Right atrium auricular region (tissue), 2 donors: ENCODE results near the gene CD2AP. TPM values are rescaled to one million over a fixed set of nuclear protein-coding genes. Genes with fewer than 3 reads are reported as not detected.

Source experiments
- DNase-seq: peaks from one replicate; pipeline ENCODE4 v3.0.0-alpha.2; 2019; ENCODE audit warnings: low spot score
- H3K27ac ChIP-seq, 2 donors: fragments of 200-600 bp; sonication (generic); 1 replicate in 1 of 2; 2 replicates in 1 of 2; pipeline ENCODE4 v1.5.1; 2016 to 2019
- H3K27me3 ChIP-seq, 2 donors: fragments of 200-600 bp; sonication (generic); one replicate each; pipeline versions ENCODE4 v1.5.1 to v1.6.0; 2017 to 2019
- H3K36me3 ChIP-seq: fragments of 200-600 bp; sonication (generic); one replicate; pipeline ENCODE4 v1.5.1; 2016
- H3K4me1 ChIP-seq, 2 donors: fragments of 200-600 bp; sonication (generic); one replicate each; pipeline versions ENCODE4 v1.5.1 to v1.6.0; 2017 to 2019
- H3K4me3 ChIP-seq, 2 donors: fragments of 200-600 bp; sonication (generic); 1 replicate in 1 of 2; 2 replicates in 1 of 2; pipeline ENCODE4 v1.5.1; 2017 to 2019; ENCODE audit warnings: mild to moderate bottlenecking in 1 of 2, moderate library complexity in 1 of 2
- H3K9me3 ChIP-seq, 2 donors: fragments of 200-600 bp; sonication (generic); one replicate each; pipeline ENCODE4 v1.5.1; 2019
- CTCF ChIP-seq, 2 donors: fragments of 200-600 bp; sonication (generic); IDR thresholded peaks; one replicate each; pipeline ENCODE4 v1.5.1; 2019; ENCODE audit warnings: antibody characterized with exemption in 2 of 2
- total RNA-seq, 2 donors: library from RNA; depleted of rRNA; stranded (reverse); fragments of >200 nt; gene quantifications; one replicate each; pipeline ENCODE4 v1.1.0, GENCODE V29; 2016

Gene CD2AP
- total RNA-seq, 2 donors from 2014 or later: 9.8 to 10.8 TPM

DNA sequence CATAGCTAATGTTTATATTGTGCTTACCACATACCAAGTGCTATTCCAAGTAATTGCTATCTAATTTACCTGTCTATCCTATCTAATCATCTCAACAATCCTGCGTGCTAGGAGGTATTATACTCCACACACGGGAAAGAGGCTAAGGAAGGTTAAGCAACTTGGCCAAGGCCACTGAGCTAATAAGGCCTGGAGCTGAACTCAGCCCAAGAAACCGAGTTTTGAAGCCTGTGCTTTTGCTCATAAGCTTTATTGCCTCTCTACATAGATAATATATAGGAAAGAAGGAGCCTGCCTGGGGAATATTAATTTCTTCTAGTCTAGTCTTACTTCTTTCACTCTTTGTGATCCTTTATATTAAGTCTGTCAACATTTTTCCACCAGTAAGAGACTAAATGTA lies 153.0 kb downstream of the CD2AP start:
- no peak for TF ChIP-seq CTCF (IDR thresholded peaks at IDR 0.05)
- H3K27me3 ChIP-seq: no peaks in the 10 kb centered on the region
- DNase-seq: no peak

DNA sequence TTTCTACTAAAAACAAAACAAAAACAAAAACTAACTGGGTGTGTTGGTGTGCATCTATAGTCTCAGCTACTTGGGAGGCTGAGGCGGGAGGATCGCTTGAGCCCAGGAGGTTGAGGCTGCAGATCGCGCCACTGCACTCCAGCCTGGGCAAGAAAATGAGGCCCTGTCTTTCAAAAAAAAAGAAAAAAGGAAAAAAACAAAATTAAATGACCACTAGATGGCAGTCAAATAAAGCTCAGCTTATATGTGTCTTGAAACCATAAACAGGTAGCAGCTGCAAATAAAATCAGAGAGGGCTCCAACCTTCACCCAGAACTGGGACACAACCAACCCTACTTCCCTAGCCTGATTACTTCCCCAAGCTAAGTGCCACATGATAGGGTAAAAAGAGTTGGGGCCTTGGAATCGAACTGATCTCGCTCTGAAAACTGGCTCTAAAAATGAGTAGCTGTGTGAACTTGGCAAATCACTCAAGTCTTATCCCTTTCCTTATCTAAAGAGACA lies 153.7 kb downstream of the CD2AP start:
- H3K27ac ChIP-seq: no peak overlapping the region
- H3K4me1 ChIP-seq: peaks cover 0 to 19% of the 10 kb centered on the region in 2 donors
- DNase-seq: no peak
- H3K27me3 ChIP-seq: no peaks in the 10 kb centered on the region
- no peaks in the 10 kb centered on the region for H3K36me3 ChIP-seq
- no peaks in the 10 kb centered on the region for H3K9me3 ChIP-seq
- H3K4me3 ChIP-seq: no peak overlapping the region
- TF ChIP-seq CTCF (IDR thresholded peaks at IDR 0.05): peak; percentile 62 to 80

More for the DNA sequence above, 153.0 kb downstream of the CD2AP start:
- Histone ChIP-seq H3K27ac (no peak overlapping the region), H3K4me3 (no peak overlapping the region), H3K36me3 (no peaks in the 10 kb centered on the region), H3K4me1 (peaks cover 0 to 19% of the 10 kb centered on the region in 2 donors), H3K9me3 (no peaks in the 10 kb centered on the region)

DNA sequence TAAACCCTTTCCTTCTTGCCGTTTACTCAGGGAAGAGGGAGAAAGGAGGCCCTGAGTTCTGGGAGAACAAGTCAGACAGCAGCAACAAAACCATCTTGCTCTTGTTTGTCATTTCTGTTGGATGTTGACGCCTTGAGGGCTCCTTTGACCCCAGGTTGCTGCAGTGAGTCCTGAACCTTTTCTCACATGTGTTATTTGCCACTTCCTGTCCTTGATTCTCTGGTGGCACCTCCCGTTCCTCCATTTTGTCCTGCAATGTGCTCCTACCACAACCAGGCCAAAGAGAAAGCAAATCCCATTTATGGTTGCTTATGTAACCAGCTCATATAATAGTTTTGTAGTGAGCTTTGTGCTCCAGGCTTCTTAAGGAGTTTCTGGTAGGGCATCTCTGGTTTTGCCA lies 154.2 kb downstream of the CD2AP start:
- H3K4me3 ChIP-seq: no peak overlapping the region
- no peaks in the 10 kb centered on the region for H3K9me3 ChIP-seq
- H3K27me3 ChIP-seq: no peaks in the 10 kb centered on the region
- H3K27ac ChIP-seq: no peak overlapping the region
- TF ChIP-seq CTCF (IDR thresholded peaks at IDR 0.05): no peak
- no peaks in the 10 kb centered on the region for H3K36me3 ChIP-seq
- peaks cover 0 to 19% of the 10 kb centered on the region in 2 donors for H3K4me1 ChIP-seq
- no peak for DNase-seq

DNA sequence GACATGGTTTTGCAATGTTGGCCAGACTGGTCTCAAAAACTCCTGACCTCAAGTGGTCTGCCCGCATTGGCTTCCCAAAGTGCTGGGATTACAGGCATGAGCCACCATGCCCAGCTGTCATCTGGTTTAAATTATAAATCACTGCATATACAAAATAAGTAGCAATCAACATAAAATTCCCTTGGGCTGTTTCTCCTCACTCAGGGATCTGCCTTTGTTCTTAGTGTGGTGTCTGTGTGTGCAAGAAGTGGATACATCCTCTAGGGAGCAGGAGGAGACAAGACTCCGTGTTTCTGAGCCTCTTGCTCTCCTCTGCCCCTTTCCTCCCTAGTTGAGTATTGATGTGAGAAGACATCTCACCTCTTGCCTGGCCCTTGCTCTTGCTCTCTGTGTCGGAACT lies 155.6 kb downstream of the CD2AP start:
- DNase-seq: no peak
- Histone ChIP-seq H3K4me1 (peaks cover 0 to 19% of the 10 kb centered on the region in 2 donors), H3K4me3 (no peak overlapping the region), H3K9me3 (no peaks in the 10 kb centered on the region), H3K27me3 (no peaks in the 10 kb centered on the region), H3K36me3 (no peaks in the 10 kb centered on the region), H3K27ac (peak overlapping the region in 1 of 2 donors; percentile 37)
- no peak for TF ChIP-seq CTCF (IDR thresholded peaks at IDR 0.05)

GRCh38 chr6:47634210-47635047 lies 156.8 kb downstream of the CD2AP start:
- H3K4me3 ChIP-seq: no peak overlapping the region
- H3K36me3 ChIP-seq: no peaks in the 10 kb centered on the region
- peaks cover 0 to 19% of the 10 kb centered on the region in 2 donors for H3K4me1 ChIP-seq
- TF ChIP-seq CTCF (IDR thresholded peaks at IDR 0.05): no peak
- no peak for DNase-seq
- no peaks in the 10 kb centered on the region for H3K9me3 ChIP-seq
- H3K27ac ChIP-seq: peak overlapping the region in 1 of 2 donors; percentile 37
- H3K27me3 ChIP-seq: no peaks in the 10 kb centered on the region
